ENCODE data around the gene SUPT6H. TPM values are rescaled to one million over a fixed set of nuclear protein-coding genes. Genes with fewer than 3 reads are reported as not detected.

Gene SUPT6H
- total RNA-seq, 4 donors from 2014 or later = 61.5 to 101 (median 96.0) TPM

DNA sequence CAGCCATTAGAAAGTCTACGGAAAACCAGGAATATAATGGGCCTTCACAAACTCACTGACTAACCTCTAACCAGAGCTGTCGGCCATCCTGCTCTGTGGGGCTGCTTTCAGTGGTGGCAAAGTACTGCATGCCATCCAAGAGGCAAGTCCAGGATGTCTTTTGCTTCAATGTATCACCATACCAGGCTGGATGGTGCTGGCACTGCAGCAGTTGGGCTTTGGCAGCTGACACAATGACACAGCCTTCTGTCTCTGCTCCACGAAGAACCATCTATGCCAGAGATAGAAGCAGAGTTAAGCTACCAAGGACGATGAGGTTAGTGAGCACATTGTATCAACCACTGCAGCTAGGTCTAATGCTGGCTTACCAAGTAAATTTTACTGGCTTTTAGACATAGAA is 38.3 kb upstream of the SUPT6H start:
- Histone ChIP-seq H3K27ac (no peak overlapping the region), H3K36me3 (peaks cover 0 to 94% (median 0%) of the 10 kb centered on the region in 3 donors), H3K27me3 (no peaks in the 10 kb centered on the region), H3K9me3 (no peaks in the 10 kb centered on the region), H3K4me3 (no peak overlapping the region), H3K4me1 (no peaks in the 10 kb centered on the region)
- no peak for DNase-seq
- no peak for TF ChIP-seq POLR2A (IDR thresholded peaks at IDR 0.05)
- TF ChIP-seq, protein P1, sequence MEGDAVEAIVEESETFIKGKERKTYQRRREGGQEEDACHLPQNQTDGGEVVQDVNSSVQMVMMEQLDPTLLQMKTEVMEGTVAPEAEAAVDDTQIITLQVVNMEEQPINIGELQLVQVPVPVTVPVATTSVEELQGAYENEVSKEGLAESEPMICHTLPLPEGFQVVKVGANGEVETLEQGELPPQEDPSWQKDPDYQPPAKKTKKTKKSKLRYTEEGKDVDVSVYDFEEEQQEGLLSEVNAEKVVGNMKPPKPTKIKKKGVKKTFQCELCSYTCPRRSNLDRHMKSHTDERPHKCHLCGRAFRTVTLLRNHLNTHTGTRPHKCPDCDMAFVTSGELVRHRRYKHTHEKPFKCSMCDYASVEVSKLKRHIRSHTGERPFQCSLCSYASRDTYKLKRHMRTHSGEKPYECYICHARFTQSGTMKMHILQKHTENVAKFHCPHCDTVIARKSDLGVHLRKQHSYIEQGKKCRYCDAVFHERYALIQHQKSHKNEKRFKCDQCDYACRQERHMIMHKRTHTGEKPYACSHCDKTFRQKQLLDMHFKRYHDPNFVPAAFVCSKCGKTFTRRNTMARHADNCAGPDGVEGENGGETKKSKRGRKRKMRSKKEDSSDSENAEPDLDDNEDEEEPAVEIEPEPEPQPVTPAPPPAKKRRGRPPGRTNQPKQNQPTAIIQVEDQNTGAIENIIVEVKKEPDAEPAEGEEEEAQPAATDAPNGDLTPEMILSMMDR (IDR thresholded peaks at IDR 0.05) = no peak

DNA sequence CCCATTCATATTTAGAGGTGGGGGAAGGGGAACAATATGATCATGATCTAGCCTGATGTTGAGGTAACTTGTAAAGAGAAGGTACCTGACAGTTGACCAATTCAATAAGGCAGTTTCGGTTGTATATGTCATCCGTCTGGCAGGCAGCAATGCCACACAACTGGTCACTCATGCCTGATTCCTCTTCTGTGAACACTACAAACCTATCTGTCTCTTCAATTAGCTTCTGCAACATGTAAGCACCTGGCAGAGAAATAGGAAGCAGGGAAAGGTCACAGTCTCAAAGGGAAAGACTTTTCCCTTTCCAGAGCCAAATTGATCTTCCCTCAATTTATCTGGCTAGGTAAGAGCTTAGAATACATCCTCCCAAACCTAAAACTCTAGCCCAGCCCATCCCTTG is 37.9 kb upstream of the SUPT6H start:
- no peak for DNase-seq
- Histone ChIP-seq H3K36me3 (peaks cover 0 to 94% (median 0%) of the 10 kb centered on the region in 3 donors), H3K4me3 (no peak overlapping the region), H3K27ac (no peak overlapping the region), H3K9me3 (no peaks in the 10 kb centered on the region), H3K4me1 (no peaks in the 10 kb centered on the region), H3K27me3 (no peaks in the 10 kb centered on the region)
- no peak for TF ChIP-seq POLR2A (IDR thresholded peaks at IDR 0.05)
- TF ChIP-seq, protein P1 (IDR thresholded peaks at IDR 0.05) = no peak

- Histone ChIP-seq H3K9me3 (no peaks in the 10 kb centered on the region), H3K36me3 (peaks cover 0 to 94% (median 3%) of the 10 kb centered on the region in 3 donors), H3K27ac (no peak overlapping the region), H3K4me1 (no peaks in the 10 kb centered on the region), H3K27me3 (no peaks in the 10 kb centered on the region), H3K4me3 (no peak overlapping the region)
- TF ChIP-seq, protein P1 (IDR thresholded peaks at IDR 0.05) = no peak
- no peak for TF ChIP-seq POLR2A (IDR thresholded peaks at IDR 0.05)
- no peak for DNase-seq
Observed at GRCh38 chr17:28626818-28627217, 35.2 kb upstream of the SUPT6H start.

GRCh38 chr17:28634206-28634865 is 27.7 kb upstream of the SUPT6H start:
- TF ChIP-seq POLR2A (IDR thresholded peaks at IDR 0.05) = no peak
- TF ChIP-seq, protein P1 (IDR thresholded peaks at IDR 0.05) = no peak
- H3K9me3 ChIP-seq = no peaks in the 10 kb centered on the region
- H3K27me3 ChIP-seq = no peaks in the 10 kb centered on the region
- DNase-seq = no peak
- no peak overlapping the region for H3K4me3 ChIP-seq
- peaks cover 0 to 100% (median 6%) of the 10 kb centered on the region in 3 donors for H3K36me3 ChIP-seq
- no peaks in the 10 kb centered on the region for H3K4me1 ChIP-seq
- H3K27ac ChIP-seq = no peak overlapping the region

DNA sequence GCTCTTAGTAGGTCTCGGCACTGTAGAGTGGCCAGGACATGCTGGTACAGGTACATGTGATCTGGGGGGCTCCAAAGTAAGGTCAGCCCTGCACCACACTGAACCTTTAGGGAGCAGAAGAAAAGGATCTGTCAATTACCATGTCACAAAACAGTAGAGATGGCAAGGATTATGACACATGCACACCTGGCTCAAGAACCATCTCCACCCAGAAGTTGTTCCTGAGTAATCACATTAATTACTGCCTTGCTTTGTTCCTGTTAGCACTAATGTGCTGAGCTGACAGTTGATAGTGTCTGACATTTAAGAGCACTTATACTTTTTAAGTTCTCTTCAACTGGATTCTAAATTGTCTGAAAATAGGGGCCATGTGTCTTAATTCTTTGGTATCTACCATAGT is 26.5 kb upstream of the SUPT6H start:
- H3K36me3 ChIP-seq = peaks cover under 1 to 100% (median 6%) of the 10 kb centered on the region in 3 donors
- H3K4me3 ChIP-seq = no peak overlapping the region
- TF ChIP-seq, protein P1 (IDR thresholded peaks at IDR 0.05) = no peak
- TF ChIP-seq POLR2A (IDR thresholded peaks at IDR 0.05) = no peak
- no peak overlapping the region for H3K27ac ChIP-seq
- H3K27me3 ChIP-seq = no peaks in the 10 kb centered on the region
- H3K4me1 ChIP-seq = no peaks in the 10 kb centered on the region
- DNase-seq = no peak
- no peaks in the 10 kb centered on the region for H3K9me3 ChIP-seq
